Right renal cortex interstitium (tissue), 3 donors: ENCODE measurements around the gene SPTBN1. TPM values are rescaled to one million over a fixed set of nuclear protein-coding genes. Genes with fewer than 3 reads are reported as not detected.

Experiments
- DNase-seq, 3 donors: peaks; one replicate each; pipeline ENCODE4 v3.0.0-alpha.2; 2013; ENCODE audit warnings: low read depth in 3 of 3, low spot score in 2 of 3
- polyA plus RNA-seq, 3 donors: library from polyadenylated mRNA; unstranded; fragments of 120-200 nt; gene quantifications; one replicate each; pipeline ENCODE4 v1.2.1, GENCODE V29; 2013; ENCODE audit not compliant: insufficient read length in 3 of 3

The SPTBN1 gene
- polyA plus RNA-seq = 100 to 1,000 TPM; 222 to 230 (median 225) TPM

DNA sequence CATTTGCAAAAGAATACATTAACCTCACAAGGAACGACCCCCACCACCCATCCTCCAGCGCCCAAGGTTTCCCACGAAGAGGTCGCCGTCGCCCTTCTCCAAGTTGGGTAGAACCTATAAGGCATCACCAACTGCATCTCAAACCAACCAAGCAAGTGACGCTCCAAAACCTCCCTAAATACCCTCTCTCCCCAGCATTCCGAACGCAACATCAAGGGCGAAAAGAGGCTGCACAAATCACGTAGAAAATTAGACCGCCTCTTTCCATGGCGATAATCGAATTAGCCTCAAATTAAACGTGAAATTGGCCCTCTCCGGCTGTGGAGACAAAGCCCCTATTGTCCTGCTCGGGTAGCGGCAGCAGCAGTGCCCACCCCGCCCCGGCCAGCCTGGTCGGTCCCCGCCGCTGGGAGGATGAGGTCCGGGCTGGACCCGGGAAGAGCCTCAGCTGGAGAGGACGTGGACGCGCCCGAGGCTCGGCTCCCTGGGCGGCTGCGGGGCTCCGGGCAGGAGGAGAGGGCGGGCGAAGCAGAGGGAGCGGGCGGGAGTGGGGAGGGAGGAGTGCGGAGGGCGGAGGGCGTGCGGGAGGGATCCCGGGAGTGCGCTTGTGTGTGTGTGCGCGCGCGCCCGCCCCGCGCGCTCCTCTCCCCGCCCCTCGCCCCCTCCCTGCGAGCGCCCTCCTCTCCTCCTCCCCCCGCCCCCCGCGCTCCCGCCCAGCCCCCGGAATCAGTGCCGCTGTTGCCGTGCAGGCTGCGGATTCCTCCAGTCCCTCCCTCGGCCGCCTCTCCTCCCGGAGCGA lies at the start of gene SPTBN1:
SPTBN1 (plus strand) TSS at position 765 of the 799 bp plus-strand sequence. CDS start 70,092 bp downstream, outside the sequence.
- peak; percentile 76 to 83 (median 83) for DNase-seq

DNA sequence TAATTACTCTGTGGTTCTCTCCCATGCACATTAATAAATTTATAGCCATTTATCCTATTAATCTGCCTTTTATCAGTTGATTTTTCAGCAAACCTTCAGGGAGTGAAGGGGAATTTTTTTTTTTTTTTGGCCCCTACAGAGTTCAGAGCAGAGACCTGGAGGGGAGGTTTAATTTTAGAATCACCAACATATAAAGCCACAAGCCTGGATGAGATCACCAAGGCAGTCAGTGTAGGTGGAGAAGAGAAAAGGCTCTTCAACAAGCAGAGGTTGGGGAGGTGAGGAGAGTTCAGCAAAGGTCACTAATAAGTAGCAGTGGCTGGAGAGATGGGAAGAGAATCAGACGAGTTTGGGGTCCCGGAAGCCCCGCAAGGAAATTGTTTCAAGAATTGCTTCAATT lies 48.4 kb upstream of the SPTBN1 start:
- no peak for DNase-seq

DNA sequence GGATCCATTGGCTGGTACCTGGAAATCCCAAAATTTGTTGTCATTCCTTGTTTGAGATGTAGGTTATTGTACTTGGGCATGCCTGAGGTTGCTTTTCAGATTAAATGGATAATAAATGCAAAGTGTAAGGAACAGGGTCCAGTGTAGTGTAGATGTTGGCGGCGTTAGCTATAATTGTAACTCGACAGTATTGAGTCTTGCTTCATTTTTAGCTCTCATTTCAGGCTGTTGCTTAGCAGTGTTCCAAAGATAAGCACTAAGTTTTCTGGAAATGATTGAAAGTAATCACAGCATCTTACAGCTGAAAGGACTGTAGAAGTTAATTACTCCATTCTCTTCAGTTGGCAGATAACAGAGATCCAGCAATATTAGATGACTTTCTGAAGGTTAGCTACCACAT lies 47.8 kb upstream of the SPTBN1 start:
- DNase-seq = no peak

DNA sequence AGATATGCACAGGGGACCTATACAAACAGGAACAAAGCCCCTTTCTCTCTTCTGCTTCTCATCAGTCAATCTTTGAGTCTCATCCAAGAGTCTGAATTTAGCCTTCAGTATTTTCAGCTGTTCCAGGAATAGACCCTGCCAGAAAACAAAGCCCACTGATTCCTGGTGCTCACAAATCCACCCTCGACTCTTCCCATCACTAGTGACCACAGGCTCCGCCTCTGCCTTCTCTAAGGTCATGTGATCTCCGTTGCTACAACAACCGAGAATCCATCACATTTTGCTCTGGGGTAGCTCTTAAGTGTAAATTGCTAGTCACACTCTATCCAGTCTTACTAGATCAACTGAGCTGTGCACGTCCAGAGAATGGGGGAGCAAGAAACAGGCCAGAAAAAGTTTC lies 46.4 kb upstream of the SPTBN1 start:
- DNase-seq = no peak

DNA sequence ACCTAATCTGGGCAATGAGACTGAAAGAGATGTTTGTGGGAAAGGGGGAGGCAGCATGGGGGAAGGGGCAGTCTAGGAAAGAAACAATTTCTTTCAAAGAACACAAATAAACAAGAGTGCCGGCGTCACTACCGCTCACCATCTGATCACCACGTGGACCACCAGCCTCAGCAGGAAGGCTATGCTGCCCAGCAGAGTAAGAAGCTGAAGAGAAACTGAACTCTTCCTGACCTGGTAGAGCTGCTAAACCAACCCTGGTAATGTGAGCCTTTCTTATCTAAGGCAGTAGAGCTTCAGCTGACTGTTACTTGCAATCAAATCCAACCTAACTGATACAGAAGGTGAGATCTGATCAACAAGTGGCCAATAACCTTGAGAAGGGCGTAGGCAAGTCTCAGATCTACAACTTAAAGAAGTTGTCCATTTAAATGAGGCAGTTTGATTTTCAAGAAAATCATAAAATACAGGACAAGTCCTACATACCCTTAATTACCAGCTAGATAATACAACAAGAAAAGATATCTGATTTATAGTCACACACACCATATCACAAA lies 44.2 kb upstream of the SPTBN1 start:
- no peak for DNase-seq

DNA sequence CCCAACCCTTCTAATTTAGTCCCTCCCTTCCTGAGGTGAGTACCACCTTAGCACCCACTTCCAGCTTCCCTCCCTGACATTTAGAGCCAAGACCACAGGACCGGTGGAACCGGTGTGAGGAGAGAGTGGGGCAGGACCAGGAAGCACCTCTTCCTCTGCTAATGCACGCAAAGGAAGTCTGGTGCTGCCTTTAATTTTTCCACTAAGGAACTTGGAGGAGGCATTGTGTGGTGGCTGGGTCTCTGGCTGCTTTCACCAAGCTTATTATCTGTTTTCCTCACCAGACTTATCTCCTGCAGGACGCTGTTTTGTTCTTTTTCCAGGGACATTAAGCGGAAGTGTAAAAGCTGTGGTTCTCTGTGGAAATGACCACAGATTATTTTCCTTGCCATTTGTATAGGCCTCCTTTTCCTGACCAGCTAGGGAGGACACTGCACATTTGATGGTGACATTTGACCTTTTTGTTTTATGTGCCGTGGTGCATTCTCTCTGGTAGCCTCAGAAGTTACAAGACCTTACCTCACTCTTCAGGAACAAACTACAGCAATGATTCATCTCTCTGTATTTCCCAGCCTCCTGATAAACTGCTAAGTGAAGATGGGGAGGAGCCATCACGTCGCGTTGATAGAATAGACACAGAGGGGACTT lies 39.8 kb upstream of the SPTBN1 start:
- no peak for DNase-seq

DNA sequence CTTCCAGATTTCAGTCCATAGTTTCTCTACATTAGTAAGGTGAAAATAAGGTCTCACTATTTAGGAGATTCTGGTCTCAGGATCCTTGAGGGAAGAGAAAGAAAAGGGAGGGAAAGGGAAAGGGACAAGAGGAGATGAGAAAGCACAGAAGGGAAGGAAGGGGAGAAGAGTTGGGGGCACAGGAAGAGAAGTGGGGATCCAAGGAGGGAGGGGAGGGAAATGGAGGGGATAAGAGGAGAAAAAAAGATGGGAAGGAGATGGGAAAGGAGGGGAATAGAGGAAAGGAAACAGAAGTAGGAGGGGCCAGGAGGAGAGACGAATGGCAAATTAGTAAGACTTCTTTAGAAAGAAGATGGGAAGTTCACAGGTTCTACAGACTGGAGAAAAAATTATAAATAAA lies 39.2 kb upstream of the SPTBN1 start:
- no peak for DNase-seq

DNA sequence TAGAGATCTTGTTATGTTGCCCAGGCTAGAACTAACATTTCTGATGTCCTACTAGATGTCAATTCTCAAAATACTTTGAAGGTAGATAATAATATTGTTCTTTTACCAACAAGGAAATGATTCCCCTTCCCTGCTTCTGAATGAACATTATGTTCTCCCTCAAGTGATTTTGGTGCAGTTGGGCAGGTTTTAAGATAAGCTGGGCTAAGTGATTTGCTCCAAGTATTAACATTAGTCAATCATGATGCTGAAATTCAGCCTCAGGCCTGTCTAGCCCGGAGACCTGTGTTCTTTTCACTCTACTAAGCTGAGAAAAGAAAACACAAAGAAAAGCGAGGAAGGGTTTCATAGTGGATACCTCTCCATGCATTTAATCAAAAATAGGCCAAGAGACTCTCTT lies 38.5 kb upstream of the SPTBN1 start:
- DNase-seq = no peak

DNA sequence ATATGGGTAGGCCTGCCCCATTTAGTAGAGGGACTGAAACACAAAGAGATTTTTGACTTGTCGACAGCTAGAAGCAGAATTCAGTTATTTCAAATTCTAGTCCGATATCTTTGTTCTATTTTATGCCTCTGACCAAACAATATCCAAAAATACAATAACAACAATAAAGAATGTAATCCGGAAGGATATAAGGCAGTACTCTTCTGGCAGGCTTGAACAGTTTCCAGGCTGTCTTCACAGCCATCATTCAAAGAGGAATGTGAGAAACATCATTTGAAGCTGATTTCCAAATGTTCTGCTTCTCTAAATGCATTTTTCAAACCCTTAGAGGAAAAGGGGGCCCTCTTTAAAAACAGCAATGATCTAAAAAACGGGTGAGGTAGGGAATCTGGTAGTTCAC lies 36.7 kb upstream of the SPTBN1 start:
- DNase-seq = no peak

DNA sequence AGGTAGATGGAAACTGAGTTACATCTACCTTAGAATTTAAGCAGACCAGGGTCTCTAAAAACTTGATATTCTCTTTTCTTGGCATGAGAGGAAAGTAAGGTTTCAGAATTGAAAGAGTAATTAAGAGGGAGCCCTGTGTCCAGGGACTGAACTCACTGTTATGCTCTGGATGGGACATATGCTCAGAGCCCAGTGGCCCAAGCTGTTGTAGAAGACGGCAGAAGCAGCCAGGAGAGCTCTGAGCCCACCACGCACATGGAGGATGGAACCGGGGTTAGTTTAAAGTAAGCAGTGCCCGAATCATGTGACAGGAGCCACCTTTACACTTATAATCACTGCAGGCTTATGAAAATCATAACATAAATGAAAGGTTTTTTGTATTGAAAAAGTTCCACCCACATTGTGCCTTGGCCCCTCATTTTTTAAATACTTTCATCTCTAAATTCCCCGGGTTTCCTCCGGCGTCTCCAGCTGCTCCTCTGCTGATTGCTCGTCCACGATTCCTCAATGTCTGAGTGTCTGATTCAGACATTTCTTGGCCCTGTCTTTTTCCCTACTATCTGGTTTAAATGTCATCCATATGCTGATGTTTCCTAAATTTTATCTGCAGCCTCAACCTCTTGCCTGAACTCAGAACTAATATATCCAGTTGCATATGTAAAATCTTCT lies 36.1 kb upstream of the SPTBN1 start:
- no peak for DNase-seq

DNA sequence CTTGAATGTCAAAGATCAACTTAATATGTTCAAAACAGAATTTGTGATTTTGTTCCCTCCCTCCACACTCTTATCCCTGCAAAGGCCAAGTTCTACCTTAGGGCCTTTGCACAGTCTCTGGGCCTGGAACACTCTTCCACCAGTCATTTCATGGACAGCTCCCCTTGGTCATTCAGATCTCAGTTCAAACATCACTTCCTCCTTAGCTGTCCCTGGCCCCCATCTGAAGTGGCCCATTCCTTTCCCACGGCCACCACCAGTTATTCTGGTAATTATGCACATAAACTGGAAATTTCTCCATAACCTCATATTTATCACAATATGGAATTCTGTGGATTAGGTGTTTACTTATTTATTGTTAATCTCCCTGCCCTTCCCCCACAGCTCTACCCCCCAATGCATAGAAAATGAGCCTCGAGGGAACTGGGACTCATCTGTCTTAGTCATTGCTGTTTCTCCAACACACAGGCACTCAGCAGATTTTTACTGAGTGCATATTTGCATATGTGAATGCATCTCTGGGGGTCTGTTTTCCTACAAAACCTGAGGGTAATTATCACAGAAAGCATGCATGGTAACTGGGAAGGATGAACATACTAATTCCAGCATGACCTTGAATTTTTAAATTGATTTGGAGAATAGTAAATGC lies 35.5 kb upstream of the SPTBN1 start:
- DNase-seq = no peak

DNA sequence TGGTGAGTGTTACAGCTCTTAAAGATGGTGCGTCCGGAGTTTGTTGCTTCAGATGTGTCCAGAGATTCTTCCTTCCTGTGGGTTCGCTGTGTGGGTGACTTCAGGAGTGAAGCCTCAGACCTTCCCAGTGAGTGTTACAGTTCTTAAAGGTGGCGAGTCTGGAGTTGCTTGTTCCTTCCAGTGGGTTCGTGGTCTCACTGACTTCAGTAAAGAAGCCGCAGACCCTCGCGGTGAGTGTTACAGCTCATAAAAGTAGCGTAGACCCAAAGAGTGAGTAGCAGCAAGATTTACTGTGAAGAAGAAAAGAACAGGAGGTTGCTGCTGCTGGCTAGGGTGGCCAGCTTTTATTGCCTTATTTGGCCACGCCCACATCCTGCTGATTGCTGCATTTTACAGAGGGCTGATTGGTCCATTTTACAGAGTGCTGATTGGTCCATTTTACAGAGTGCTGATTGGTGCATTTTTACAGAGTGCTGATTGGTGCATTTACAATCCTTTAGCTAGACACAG lies 34.0 kb upstream of the SPTBN1 start:
- no peak for DNase-seq

DNA sequence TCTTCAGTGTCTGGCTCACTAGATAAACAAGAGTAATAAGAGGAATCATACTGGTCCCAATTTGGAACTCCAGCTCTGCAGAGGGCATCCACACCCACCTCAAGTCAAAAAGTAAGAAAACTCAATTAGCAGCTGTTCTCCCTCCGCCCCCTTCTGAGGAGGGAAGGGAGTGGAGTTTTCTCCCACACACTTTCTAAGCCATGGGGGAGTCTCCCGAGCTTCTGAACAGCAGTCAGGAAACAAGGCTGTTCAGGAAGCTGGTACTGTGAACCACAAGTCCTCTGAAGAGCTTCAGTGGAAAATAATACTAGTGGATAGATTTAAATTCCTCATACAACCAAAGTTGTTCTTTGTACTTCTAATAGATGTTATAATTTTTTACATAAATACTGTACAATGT lies 32.9 kb upstream of the SPTBN1 start:
- DNase-seq = no peak

DNA sequence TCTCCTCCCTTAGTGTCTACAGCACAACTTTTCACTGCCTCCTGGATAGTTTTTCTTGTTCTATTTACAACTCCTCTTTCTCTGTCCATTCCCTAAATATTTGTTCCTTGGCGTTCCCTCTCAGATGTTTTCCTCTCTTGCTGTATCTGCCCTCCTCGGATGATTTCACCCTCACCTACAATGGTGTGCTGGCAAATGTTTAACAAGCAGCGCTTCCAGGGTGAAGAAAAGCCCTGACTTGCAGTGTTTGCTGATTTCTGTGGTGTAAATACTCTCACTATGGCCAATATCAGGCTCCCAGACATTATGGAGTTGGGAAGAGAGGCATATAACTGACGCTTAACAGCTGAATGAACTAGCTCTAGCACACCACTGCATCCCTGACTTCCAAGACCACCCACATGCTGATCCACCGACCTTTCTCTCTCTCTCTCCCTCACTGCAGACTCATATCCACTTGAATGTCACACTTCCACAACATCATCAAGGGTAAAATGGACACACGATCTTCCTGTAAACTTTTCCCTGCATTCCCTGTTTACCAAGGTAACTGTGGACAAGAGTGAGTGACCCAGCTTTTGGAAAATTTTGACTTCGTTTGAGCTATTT lies 31.5 kb upstream of the SPTBN1 start:
- DNase-seq = no peak

DNA sequence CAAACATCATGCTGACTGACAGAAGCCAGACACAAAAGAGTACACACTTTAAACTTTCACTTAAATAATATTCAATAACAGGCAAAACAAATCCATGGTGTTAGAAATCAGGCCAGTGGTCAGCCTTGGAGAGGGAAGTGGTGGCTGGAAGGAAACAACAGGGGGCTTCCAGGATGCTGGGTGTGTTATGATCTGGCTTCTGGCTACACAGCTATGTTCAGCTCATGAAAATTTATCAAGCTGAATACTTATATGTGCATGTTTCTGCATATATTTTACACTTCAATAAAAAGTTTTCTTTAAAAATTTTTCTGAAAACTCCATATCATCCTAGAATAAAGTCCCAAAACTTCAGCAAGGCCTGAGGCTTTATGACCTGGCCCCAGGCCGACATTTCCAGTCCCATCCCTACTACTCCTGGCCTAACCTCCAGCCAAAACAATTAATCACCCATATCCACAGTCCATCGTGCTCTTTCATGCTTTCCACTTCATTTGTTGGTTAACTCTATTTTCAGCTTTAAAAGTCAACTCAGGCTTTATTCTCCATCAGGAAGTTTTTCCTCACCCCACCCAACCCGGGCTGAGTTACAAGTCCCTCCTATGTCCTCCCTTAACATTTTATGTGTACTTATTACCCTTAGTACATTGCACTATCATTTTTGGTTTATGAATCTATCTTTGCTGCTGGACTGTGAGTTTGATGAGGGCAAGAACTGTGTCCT lies 27.9 kb upstream of the SPTBN1 start:
- DNase-seq = no peak

DNA sequence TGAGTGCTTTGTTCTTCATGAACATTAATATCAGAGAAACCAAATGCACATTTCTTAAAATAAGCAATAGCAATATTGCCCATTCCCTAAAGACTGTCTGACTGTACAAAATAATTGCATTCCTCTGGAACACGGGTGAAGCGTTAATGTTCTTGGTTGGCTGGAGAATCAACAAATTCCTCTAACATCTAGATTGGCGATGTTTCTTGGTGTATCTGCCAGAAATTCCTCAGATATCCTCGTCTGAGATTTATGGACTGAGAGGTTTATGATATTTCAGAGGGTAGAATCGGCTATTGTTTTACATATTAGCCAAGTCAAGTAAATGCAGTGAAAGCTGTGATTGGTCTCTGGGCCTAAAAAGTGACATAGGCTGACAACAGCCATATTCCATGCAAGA lies 27.1 kb upstream of the SPTBN1 start:
- DNase-seq = no peak

DNA sequence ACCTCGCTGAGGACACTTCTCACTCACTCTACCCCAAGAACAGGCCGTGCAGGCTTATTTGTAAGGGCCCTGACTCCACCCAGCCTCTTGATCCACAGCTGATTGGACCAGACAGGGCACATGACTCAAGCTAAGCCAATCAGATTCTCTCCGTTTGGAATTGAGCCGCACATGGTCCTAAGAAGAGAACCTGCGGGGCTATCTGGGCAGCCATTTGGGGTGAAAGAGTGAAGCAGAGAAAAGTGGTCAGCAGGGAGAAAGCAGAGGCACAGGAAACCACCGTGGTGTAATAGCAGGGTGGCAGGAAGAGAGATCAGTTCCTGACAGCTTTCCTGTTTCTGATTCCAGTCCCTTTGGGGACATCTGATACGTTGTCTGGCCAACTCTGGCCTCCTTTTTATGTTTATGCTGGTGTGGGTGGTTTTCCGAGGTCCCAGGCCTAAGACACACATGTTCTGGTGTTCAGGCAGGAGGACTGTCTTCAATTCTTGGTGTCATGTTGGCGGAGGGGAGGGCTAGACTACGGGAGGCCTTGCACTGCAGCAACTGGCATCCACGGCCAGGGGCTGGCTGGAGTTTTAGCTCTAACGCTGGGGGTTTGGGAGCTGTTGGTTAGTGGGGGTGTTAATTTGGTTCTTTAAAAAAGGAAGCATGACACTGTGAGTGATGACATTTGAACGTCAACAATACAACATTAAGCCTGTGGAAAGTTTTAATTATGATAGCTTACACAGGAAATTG lies 26.1 kb upstream of the SPTBN1 start:
- no peak for DNase-seq

DNA sequence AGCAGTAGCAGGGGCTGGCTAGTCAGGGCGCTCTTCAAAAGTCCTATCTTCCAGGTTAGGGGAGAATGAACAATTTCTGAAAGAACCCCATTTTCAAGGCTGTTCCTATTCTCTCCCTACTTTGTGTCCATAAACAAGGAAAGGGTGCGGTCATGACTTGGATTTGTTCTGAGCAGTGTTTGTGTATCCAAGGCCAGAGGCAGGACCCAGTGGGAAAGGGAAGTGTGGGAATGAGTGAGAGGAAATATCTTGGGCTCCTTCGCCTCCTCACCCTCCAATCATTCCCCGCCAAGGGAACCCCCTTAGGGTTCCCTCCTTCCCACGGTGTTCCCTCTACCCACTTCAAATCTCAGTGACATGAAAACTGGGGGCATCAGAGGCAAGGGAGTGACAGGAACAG lies 25.5 kb upstream of the SPTBN1 start:
- DNase-seq = no peak
